Upper lobe of left lung (tissue), 4 donors: ENCODE results near the gene PAH.

Experiments used
- CTCF ChIP-seq, 6 experiments: fragments of 450-650 bp in 4 of 6; fragments of 200-600 bp in 2 of 6; sonication (generic) in 2 of 6; IDR thresholded peaks; one replicate each; pipeline ENCODE4 v1.5.1; 2016 to 2019; ENCODE audit warnings: antibody characterized with exemption in 6 of 6
- POLR2A ChIP-seq, 4 donors: fragments of 450-650 bp; IDR thresholded peaks; one replicate each; pipeline ENCODE4 v1.5.1; 2016 to 2017; ENCODE audit warnings: antibody characterized with exemption in 4 of 4, mild to moderate bottlenecking in 2 of 4
- POLR2AphosphoS5 ChIP-seq, 2 donors: sonication (generic); formaldehyde crosslinking; IDR thresholded peaks; one replicate each; pipeline ENCODE4 v1.5.1; 2017; ENCODE audit warnings: antibody characterized with exemption in 2 of 2

GRCh38 chr12:102965281-102966155, 48.5 kb upstream of the PAH start:
- TF ChIP-seq CTCF (IDR thresholded peaks at IDR 0.05) (no peak), POLR2A (IDR thresholded peaks at IDR 0.05) (no peak), POLR2AphosphoS5 (IDR thresholded peaks at IDR 0.05) (no peak)
